Loucy (cell line): ENCODE results near the gene CDH22.

Experiments
- CTCF ChIP-seq: fragments of 200-600 bp; sonication (generic); conservative IDR thresholded peaks from 2 replicates; pipeline ENCODE4 v1.5.1; 2014; ENCODE audit warnings: mild to moderate bottlenecking, antibody characterized with exemption, low read length
- EZH2phosphoT487 ChIP-seq: fragments of 200-600 bp; IDR thresholded peaks from 2 replicates; pipeline ENCODE4 v1.6.1; 2018; ENCODE audit warnings: antibody characterized with exemption, mild to moderate bottlenecking, moderate library complexity, borderline replicate concordance

- TF ChIP-seq CTCF (no peak), EZH2phosphoT487 (no peak)
Observed at GRCh38 chr20:46156065-46156464, 152.2 kb downstream of the CDH22 start.
